ENCODE results near the gene INPP5K.
"Not testable (repeated sequence)": the region's sequence is repeated elsewhere in the genome, so short reads cannot be mapped to it uniquely, and the experiment has no call there.

The INPP5K gene

GRCh38 chr17:1508709-1509108 lies 7.7 kb downstream of the INPP5K start:
- H3K79me1 ChIP-seq (ENCODE audit: low read length); H2BK120ac ChIP-seq (ENCODE audit: insufficient read depth, low read length, poor library complexity); H3K18ac ChIP-seq (ENCODE audit: low read length); H3K79me2 ChIP-seq (ENCODE audit: control insufficient read depth, insufficient read depth, low read length, poor library complexity); H3K4me2 ChIP-seq (ENCODE audit: low read length); H4K12ac ChIP-seq (ENCODE audit: low read depth, low read length); H3K4me1 ChIP-seq (ENCODE audit: control insufficient read depth in 1 of 2, insufficient read depth in 2 of 2, low read length in 2 of 2); H2AFZ ChIP-seq (ENCODE audit: insufficient read depth, low read length, poor library complexity); H3K14ac ChIP-seq (ENCODE audit: low read length); H3K9ac ChIP-seq (ENCODE audit: low read length); H3K4me3 ChIP-seq (ENCODE audit: low read depth, low read length); H2AK5ac ChIP-seq (ENCODE audit: low read length); H3K9me3 ChIP-seq (ENCODE audit: insufficient read depth, low read depth, low read length); H3K27me3 ChIP-seq (ENCODE audit: insufficient read depth, low read length); H3K27ac ChIP-seq (ENCODE audit: low read depth, low read length); DNase-seq; H3K23ac ChIP-seq (ENCODE audit: low read length); H4K8ac ChIP-seq (ENCODE audit: low read depth, low read length); H4K91ac ChIP-seq (ENCODE audit: low read depth, low read length); H3K4ac ChIP-seq (ENCODE audit: low read depth, low read length); H2BK12ac ChIP-seq (ENCODE audit: low read length); H2BK5ac ChIP-seq (ENCODE audit: low read depth, low read length, poor library complexity): not testable (repeated sequence)
- peaks cover 22 to 34% of the 10 kb centered on the region in 2 experiments for H3K36me3 ChIP-seq (ENCODE audit: control insufficient read depth in 1 of 2, insufficient read depth in 2 of 2, low read length in 2 of 2)
- WGBS (ENCODE audit: extremely low coverage, insufficient coverage, insufficient read length), result no CpG with 5 or more reads among the region's 25 CpGs

GRCh38 chr17:1506649-1507267 lies 9.7 kb downstream of the INPP5K start:
- no peak overlapping the region for H3K23ac ChIP-seq (ENCODE audit: low read length)
- no peak overlapping the region for H3K14ac ChIP-seq (ENCODE audit: low read length)
- no peak overlapping the region for H3K27ac ChIP-seq (ENCODE audit: low read depth, low read length)
- H3K4ac ChIP-seq (ENCODE audit: low read depth, low read length), result no peak overlapping the region
- no peak overlapping the region for H4K8ac ChIP-seq (ENCODE audit: low read depth, low read length)
- H3K4me1 ChIP-seq (ENCODE audit: control insufficient read depth in 1 of 2, insufficient read depth in 2 of 2, low read length in 2 of 2), result peaks cover 0 to 2% of the 10 kb centered on the region in 2 experiments
- H3K79me2 ChIP-seq (ENCODE audit: control insufficient read depth, insufficient read depth, low read length, poor library complexity), result no peaks in the 10 kb centered on the region
- no peak overlapping the region for H3K4me3 ChIP-seq (ENCODE audit: low read depth, low read length)
- H2BK5ac ChIP-seq (ENCODE audit: low read depth, low read length, poor library complexity), result no peak overlapping the region
- no peak overlapping the region for H2BK120ac ChIP-seq (ENCODE audit: insufficient read depth, low read length, poor library complexity)
- H3K27me3 ChIP-seq (ENCODE audit: insufficient read depth, low read length), result no peaks in the 10 kb centered on the region
- no peaks in the 10 kb centered on the region for H3K9me3 ChIP-seq (ENCODE audit: insufficient read depth, low read depth, low read length)
- H3K79me1 ChIP-seq (ENCODE audit: low read length), result no peaks in the 10 kb centered on the region
- H3K18ac ChIP-seq (ENCODE audit: low read length), result no peak overlapping the region
- H2AFZ ChIP-seq (ENCODE audit: insufficient read depth, low read length, poor library complexity), result no peak overlapping the region
- DNase-seq, result no peak
- H2BK12ac ChIP-seq (ENCODE audit: low read length), result no peak overlapping the region
- no peak overlapping the region for H3K4me2 ChIP-seq (ENCODE audit: low read length)
- no peak overlapping the region for H4K12ac ChIP-seq (ENCODE audit: low read depth, low read length)
- WGBS (ENCODE audit: extremely low coverage, insufficient coverage, insufficient read length), result no CpG with 5 or more reads among the region's 13 CpGs
- no peak overlapping the region for H2AK5ac ChIP-seq (ENCODE audit: low read length)
- H3K36me3 ChIP-seq (ENCODE audit: control insufficient read depth in 1 of 2, insufficient read depth in 2 of 2, low read length in 2 of 2), result peaks cover 14 to 20% of the 10 kb centered on the region in 2 experiments
- H4K91ac ChIP-seq (ENCODE audit: low read depth, low read length), result no peak overlapping the region
- H3K9ac ChIP-seq (ENCODE audit: low read length), result no peak overlapping the region

- Histone ChIP-seq H4K12ac (ENCODE audit: low read depth, low read length) (no peak overlapping the region), H2AK5ac (ENCODE audit: low read length) (no peak overlapping the region), H3K9me3 (ENCODE audit: insufficient read depth, low read depth, low read length) (no peaks in the 10 kb centered on the region), H3K27ac (ENCODE audit: low read depth, low read length) (no peak overlapping the region), H2BK120ac (ENCODE audit: insufficient read depth, low read length, poor library complexity) (no peak overlapping the region), H2BK5ac (ENCODE audit: low read depth, low read length, poor library complexity) (no peak overlapping the region), H3K4me2 (ENCODE audit: low read length) (no peak overlapping the region), H3K27me3 (ENCODE audit: insufficient read depth, low read length) (no peaks in the 10 kb centered on the region), H3K14ac (ENCODE audit: low read length) (no peak overlapping the region), H3K18ac (ENCODE audit: low read length) (no peak overlapping the region), H3K79me2 (ENCODE audit: control insufficient read depth, insufficient read depth, low read length, poor library complexity) (no peaks in the 10 kb centered on the region), H3K4ac (ENCODE audit: low read depth, low read length) (no peak overlapping the region), H2BK12ac (ENCODE audit: low read length) (no peak overlapping the region), H3K23ac (ENCODE audit: low read length) (no peak overlapping the region), H2AFZ (ENCODE audit: insufficient read depth, low read length, poor library complexity) (no peak overlapping the region), H4K91ac (ENCODE audit: low read depth, low read length) (no peak overlapping the region), H4K8ac (ENCODE audit: low read depth, low read length) (no peak overlapping the region), H3K4me3 (ENCODE audit: low read depth, low read length) (no peak overlapping the region), H3K9ac (ENCODE audit: low read length) (no peak overlapping the region), H3K4me1 (ENCODE audit: control insufficient read depth in 1 of 2, insufficient read depth in 2 of 2, low read length in 2 of 2) (peaks cover 0 to 2% of the 10 kb centered on the region in 2 experiments), H3K36me3 (ENCODE audit: control insufficient read depth in 1 of 2, insufficient read depth in 2 of 2, low read length in 2 of 2) (peaks cover 14 to 16% of the 10 kb centered on the region in 2 experiments), H3K79me1 (ENCODE audit: low read length) (no peaks in the 10 kb centered on the region)
- WGBS (ENCODE audit: extremely low coverage, insufficient coverage, insufficient read length), result no CpG with 5 or more reads among the region's 5 CpGs
- DNase-seq, result no peak
Measured at GRCh38 chr17:1505586-1505985, 10.8 kb downstream of the INPP5K start.

- no peak for DNase-seq
Measured at GRCh38 chr17:1504866-1505265, 11.5 kb downstream of the INPP5K start.

More at GRCh38 chr17:1504866-1505265, 11.5 kb downstream of the INPP5K start:
- Histone ChIP-seq H2AFZ (ENCODE audit: insufficient read depth, low read length, poor library complexity) (no peak overlapping the region), H3K14ac (ENCODE audit: low read length) (no peak overlapping the region), H4K91ac (ENCODE audit: low read depth, low read length) (no peak overlapping the region), H3K4ac (ENCODE audit: low read depth, low read length) (no peak overlapping the region), H3K79me2 (ENCODE audit: control insufficient read depth, insufficient read depth, low read length, poor library complexity) (no peaks in the 10 kb centered on the region), H3K18ac (ENCODE audit: low read length) (no peak overlapping the region), H2BK5ac (ENCODE audit: low read depth, low read length, poor library complexity) (no peak overlapping the region), H3K36me3 (ENCODE audit: control insufficient read depth in 1 of 2, insufficient read depth in 2 of 2, low read length in 2 of 2) (peaks cover 14 to 16% of the 10 kb centered on the region in 2 experiments), H3K27me3 (ENCODE audit: insufficient read depth, low read length) (no peaks in the 10 kb centered on the region), H2BK12ac (ENCODE audit: low read length) (no peak overlapping the region), H4K8ac (ENCODE audit: low read depth, low read length) (no peak overlapping the region), H2AK5ac (ENCODE audit: low read length) (no peak overlapping the region), H3K23ac (ENCODE audit: low read length) (no peak overlapping the region), H2BK120ac (ENCODE audit: insufficient read depth, low read length, poor library complexity) (no peak overlapping the region), H3K9ac (ENCODE audit: low read length) (no peak overlapping the region), H3K9me3 (ENCODE audit: insufficient read depth, low read depth, low read length) (no peaks in the 10 kb centered on the region), H3K4me1 (ENCODE audit: control insufficient read depth in 1 of 2, insufficient read depth in 2 of 2, low read length in 2 of 2) (peaks cover 0 to 2% of the 10 kb centered on the region in 2 experiments), H3K79me1 (ENCODE audit: low read length) (no peaks in the 10 kb centered on the region), H3K4me3 (ENCODE audit: low read depth, low read length) (no peak overlapping the region), H4K12ac (ENCODE audit: low read depth, low read length) (no peak overlapping the region), H3K4me2 (ENCODE audit: low read length) (no peak overlapping the region), H3K27ac (ENCODE audit: low read depth, low read length) (no peak overlapping the region)
- no CpG with 5 or more reads among the region's 3 CpGs for WGBS (ENCODE audit: extremely low coverage, insufficient coverage, insufficient read length)

Measured in trophoblast cell (in vitro differentiated cells and primary cell).